HepG2 (cell line): ENCODE data around the gene GRAMD1A. TPM values are rescaled to one million over a fixed set of nuclear protein-coding genes. Genes with fewer than 3 reads are reported as not detected.

Source experiments
- ATAC-seq: fragments of 200-7000 bp; cut with Tn5 transposase; 3 replicates; pipeline ENCODE4 v1.9.1; 2020; ENCODE audit warnings: mild to moderate bottlenecking, moderate library complexity
- BruUV-seq: library from RNA; stranded (reverse); fragments of 400-500 nt; replicated peaks from 2 replicates; lab custom pipeline; 2021; lab: Mats Ljungman, UMichigan
- CTCF ChIA-PET: fragments of 300-600 bp; formaldehyde crosslinking; extraction: SDS; loops from one replicate; lab custom pipeline; 2021; ENCODE audit warnings: low total read pairs, inconsistent platforms, low intra/inter-chr PET ratio; lab: Yijun Ruan, JAX
- POLR2A ChIA-PET: fragments of 350-600 bp; sonication (Branson Sonifier 250); formaldehyde crosslinking; loops from one replicate; lab custom pipeline; 2020; ENCODE audit warnings: antibody characterized with exemption, inconsistent platforms; lab: Yijun Ruan, JAX
- DNase-seq: peaks from one replicate; pipeline ENCODE4 v3.0.0-alpha.2; 2015; ENCODE audit warnings: low spot score
- FAIRE-seq: peaks from 3 replicates; lab custom pipeline; 2011; peaks lifted over from hg19 to GRCh38; lab: Jason Lieb, UNC
- H2AFZ ChIP-seq: one replicate; pipeline ENCODE4 v1.6.1; 2011; ENCODE audit warnings: low read length, inconsistent platforms
- H3K27ac ChIP-seq: fragments of 300-600 bp; 3 replicates; pipeline ENCODE4 v1.8.0; 2011; ENCODE audit warnings: mixed run types, mild to moderate bottlenecking, mixed read lengths, low read length, inconsistent platforms; ENCODE audit not compliant: insufficient read depth; ENCODE audit errors: extremely low read length
- H3K27me3 ChIP-seq, 2 experiments: fragments of 200-600 bp in 1 of 2; 2 replicates in 1 of 2; 3 replicates in 1 of 2; pipeline versions ENCODE4 v1.6.0 to v1.8.0; 2011; ENCODE audit warnings: low read length in 2 of 2, mild to moderate bottlenecking in 2 of 2, moderate library complexity in 2 of 2, inconsistent platforms in 1 of 2; ENCODE audit not compliant: insufficient read depth in 2 of 2, control insufficient read depth in 1 of 2
- H3K36me3 ChIP-seq, 2 experiments: fragments of 200-600 bp in 1 of 2; replicated peaks in 1 of 2; 2 replicates in 1 of 2; 3 replicates in 1 of 2; pipeline versions ENCODE4 v1.5.1 to v1.8.0; 2011; ENCODE audit warnings: low read length in 2 of 2, inconsistent platforms in 1 of 2; ENCODE audit not compliant: insufficient read depth in 2 of 2, control insufficient read depth in 1 of 2
- H3K4me1 ChIP-seq: 2 replicates; pipeline ENCODE4 v1.5.1; 2012; ENCODE audit warnings: low read length, inconsistent platforms; ENCODE audit not compliant: insufficient read depth
- H3K4me2 ChIP-seq: 2 replicates; pipeline ENCODE4 v1.6.0; 2011; ENCODE audit warnings: low read depth, low read length, inconsistent platforms
- H3K4me3 ChIP-seq, 3 experiments: fragments of 200-600 bp in 1 of 3; sonication (generic), shearing (Covaris generic) in 1 of 3; replicated peaks in 1 of 3; 2 replicates each; pipeline ENCODE4 v1.5.1; 2011 to 2016; ENCODE audit warnings: low read length in 3 of 3, inconsistent platforms in 2 of 3, low read depth in 2 of 3, mild to moderate bottlenecking in 2 of 3, control low read depth in 1 of 3, mixed read lengths in 1 of 3; ENCODE audit not compliant: insufficient read depth in 1 of 3
- H3K79me2 ChIP-seq: one replicate; pipeline ENCODE4 v1.6.1; 2011; ENCODE audit warnings: low read length, inconsistent platforms; ENCODE audit not compliant: insufficient read depth
- H3K9ac ChIP-seq: 2 replicates; pipeline ENCODE4 v1.6.0; 2011; ENCODE audit warnings: mild to moderate bottlenecking, low read depth, low read length, inconsistent platforms; ENCODE audit not compliant: insufficient read depth
- H3K9me3 ChIP-seq: 2 replicates; pipeline ENCODE4 v1.5.1; 2012; ENCODE audit warnings: mild to moderate bottlenecking, low read length
- H4K20me1 ChIP-seq: 2 replicates; pipeline ENCODE4 v1.6.0; 2011; ENCODE audit warnings: inconsistent platforms, mild to moderate bottlenecking, low read length, moderate library complexity; ENCODE audit not compliant: insufficient read depth
- CSRNP1 ChIP-seq: sonication (generic); formaldehyde crosslinking; IDR thresholded peaks from 2 replicates; pipeline ENCODE4 v1.8.1; 2023; ENCODE audit warnings: mild to moderate bottlenecking, missing genetic modification reagents
- ELF4 ChIP-seq: sonication (generic); formaldehyde crosslinking; IDR thresholded peaks from 2 replicates; pipeline ENCODE4 v1.5.0; 2020; ENCODE audit warnings: missing genetic modification reagents, mild to moderate bottlenecking, moderate library complexity, borderline replicate concordance
- HDAC6 ChIP-seq: fragments of 200-600 bp; sonication (generic); IDR thresholded peaks from 2 replicates; pipeline ENCODE4 v1.7.0; 2017; ENCODE audit warnings: mild to moderate bottlenecking, antibody characterized with exemption, low read length, low read depth
- HNRNPK ChIP-seq: fragments of 200-400 bp; formaldehyde crosslinking; IDR thresholded peaks from 2 replicates; pipeline ENCODE4 v1.6.1; 2018; ENCODE audit warnings: low read length, low read depth, moderate library complexity, mild to moderate bottlenecking; ENCODE audit not compliant: poor library complexity, severe bottlenecking
- HOXA3 ChIP-seq: sonication (generic); formaldehyde crosslinking; IDR thresholded peaks from 2 replicates; pipeline ENCODE4 v1.5.0; 2020; ENCODE audit warnings: missing genetic modification reagents
- RARA ChIP-seq: IDR thresholded peaks from 2 replicates; pipeline ENCODE4 v1.6.1; 2016; ENCODE audit warnings: missing genetic modification reagents, missing compliant biosample characterization
- RXRA ChIP-seq: sonication (generic); formaldehyde crosslinking; IDR thresholded peaks from 2 replicates; pipeline ENCODE4 v1.5.1; 2020; ENCODE audit warnings: missing genetic modification reagents
- SIN3A ChIP-seq: IDR thresholded peaks from 2 replicates; pipeline ENCODE4 v1.6.1; 2011; ENCODE audit warnings: low read depth, mild to moderate bottlenecking, control low read depth, low read length, borderline replicate concordance
- SNRNP70 ChIP-seq: fragments of 200-400 bp; formaldehyde crosslinking; IDR thresholded peaks from 2 replicates; pipeline ENCODE4 v1.6.1; 2017; ENCODE audit warnings: mild to moderate bottlenecking, low read depth, low read length, moderate library complexity
- SP5 ChIP-seq: IDR thresholded peaks from 2 replicates; pipeline ENCODE4 v1.6.1; 2016; ENCODE audit warnings: low read depth, borderline replicate concordance
- ZBTB21 ChIP-seq: sonication (generic); formaldehyde crosslinking; IDR thresholded peaks from 2 replicates; pipeline ENCODE4 v1.4.0; 2020; ENCODE audit warnings: missing genetic modification reagents
- ZNF256 ChIP-seq: sonication (generic); formaldehyde crosslinking; conservative IDR thresholded peaks from 2 replicates; pipeline ENCODE4 v1.4.0; 2020; ENCODE audit warnings: missing genetic modification reagents
- ZNF280B ChIP-seq: sonication (generic); formaldehyde crosslinking; IDR thresholded peaks from 2 replicates; pipeline ENCODE4 v1.5.0; 2020; ENCODE audit warnings: missing genetic modification reagents, mild to moderate bottlenecking, borderline replicate concordance
- ZNF543 ChIP-seq: sonication (generic); formaldehyde crosslinking; IDR thresholded peaks from 2 replicates; pipeline ENCODE4 v1.4.0; 2020; ENCODE audit warnings: mild to moderate bottlenecking, missing genetic modification reagents
- ZNF629 ChIP-seq: sonication (generic); formaldehyde crosslinking; conservative IDR thresholded peaks from 2 replicates; pipeline ENCODE4 v1.5.0; 2020; ENCODE audit warnings: missing genetic modification reagents
- ZNF839 ChIP-seq: sonication (generic); formaldehyde crosslinking; IDR thresholded peaks from 2 replicates; pipeline ENCODE4 v1.4.0; 2020; ENCODE audit warnings: missing genetic modification reagents, mild to moderate bottlenecking, borderline replicate concordance
- WGBS: methylation state at CpG from one replicate; pipeline ENCODE4 v1.1.6; 2017; ENCODE audit warnings: low lambda C conversion rate; 5-methylcytosine and 5-hydroxymethylcytosine counted together
- in situ Hi-C: cut with HindIII; loops from 2 replicates; pipeline ENCODE4 v1.10.0; 2017; ENCODE audit warnings: low pct_unique_long_range_greater_than_20kb; ENCODE audit not compliant: extremely low pct_ligation_motif_present
- intact Hi-C: fragments of 100-400 bp; cut with micrococcal nuclease; formaldehyde crosslinking; loops from one replicate; pipeline ENCODE4 v1.10.0; 2022; ENCODE audit not compliant: unreplicated experiment
- polyA plus RNA-seq, 8 experiments: library from polyadenylated mRNA; depleted of rRNA in 3 of 8; stranded (reverse) in 7 of 8; unstranded in 1 of 8; fragments of >200 nt; fragmentation: Illumina TruSeq in 4 of 8; extraction: Trizol in 4 of 8; gene quantifications; 2 replicates each; pipeline versions ENCODE4 v1.2.1 to v1.2.3, GENCODE V29; 2011 to 2016; ENCODE audit warnings: low read depth in 4 of 8, missing spikeins in 1 of 8, mixed read lengths in 1 of 8; ENCODE audit not compliant: insufficient read depth in 1 of 8
- total RNA-seq, 5 experiments: library from RNA; depleted of rRNA; stranded (reverse); fragments of >200 nt; fragmentation: Illumina TruSeq; extraction: Trizol; gene quantifications; 2 replicates each; pipeline ENCODE4 v1.2.3, GENCODE V29; 2016; ENCODE audit warnings: low read depth in 1 of 5
- TF ChIP-seq, protein P1 (sequence below): sonication (generic); formaldehyde crosslinking; IDR thresholded peaks from 2 replicates; pipeline ENCODE4 v1.4.0; 2020; ENCODE audit warnings: missing genetic modification reagents

The GRAMD1A gene
- total and polyA plus RNA-seq, 2 of the 13 experiments (the other 11 are each of a cell fraction or from before 2014, with no cell fraction given), result 14.7 to 181 TPM

GRCh38 chr19:35031072-35031881 lies 31.2 kb downstream of the GRAMD1A start (continued):
- TF ChIP-seq ZNF629 (CRISPR knock-in tag) (no peak), HNRNPK (peak; percentile 43), ZNF280B (no peak)
- TF ChIP-seq, protein P1, sequence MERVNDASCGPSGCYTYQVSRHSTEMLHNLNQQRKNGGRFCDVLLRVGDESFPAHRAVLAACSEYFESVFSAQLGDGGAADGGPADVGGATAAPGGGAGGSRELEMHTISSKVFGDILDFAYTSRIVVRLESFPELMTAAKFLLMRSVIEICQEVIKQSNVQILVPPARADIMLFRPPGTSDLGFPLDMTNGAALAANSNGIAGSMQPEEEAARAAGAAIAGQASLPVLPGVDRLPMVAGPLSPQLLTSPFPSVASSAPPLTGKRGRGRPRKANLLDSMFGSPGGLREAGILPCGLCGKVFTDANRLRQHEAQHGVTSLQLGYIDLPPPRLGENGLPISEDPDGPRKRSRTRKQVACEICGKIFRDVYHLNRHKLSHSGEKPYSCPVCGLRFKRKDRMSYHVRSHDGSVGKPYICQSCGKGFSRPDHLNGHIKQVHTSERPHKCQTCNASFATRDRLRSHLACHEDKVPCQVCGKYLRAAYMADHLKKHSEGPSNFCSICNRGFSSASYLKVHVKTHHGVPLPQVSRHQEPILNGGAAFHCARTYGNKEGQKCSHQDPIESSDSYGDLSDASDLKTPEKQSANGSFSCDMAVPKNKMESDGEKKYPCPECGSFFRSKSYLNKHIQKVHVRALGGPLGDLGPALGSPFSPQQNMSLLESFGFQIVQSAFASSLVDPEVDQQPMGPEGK (CRISPR knock-in tag), result peak; percentile 42; the same call in 1 of the 2 replicates

DNA sequence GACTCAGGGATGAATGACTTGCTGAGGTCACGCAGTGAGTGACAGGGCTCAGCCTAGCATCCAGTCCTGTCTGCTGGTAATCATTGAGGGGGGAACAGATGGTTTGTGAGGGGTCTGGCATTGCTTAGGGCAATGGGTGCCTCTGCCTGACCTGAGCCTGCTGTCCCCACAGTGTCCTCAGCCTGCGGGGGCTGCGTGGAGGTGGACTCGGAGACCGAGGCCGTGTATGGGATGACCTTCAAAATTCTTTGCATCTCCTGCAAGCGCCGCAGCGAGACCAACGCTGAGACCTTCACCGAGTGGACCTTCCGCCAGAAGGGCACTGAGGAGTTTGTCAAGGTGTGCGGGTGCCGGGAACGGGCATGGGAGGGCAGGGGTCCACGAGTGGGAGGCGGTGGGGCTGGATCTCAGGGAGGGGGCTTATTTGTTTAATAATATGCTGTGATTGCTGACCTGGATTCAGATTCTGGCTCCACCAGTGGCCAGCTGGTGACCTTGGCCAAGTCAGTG lies 32.3 kb downstream of the GRAMD1A start:
- Histone ChIP-seq H3K4me3 (no peak overlapping the region), H2AFZ (no peak overlapping the region), H3K27ac (no peak overlapping the region), H3K36me3 (peaks cover 3 to 17% of the 10 kb centered on the region in 2 experiments; a peak in 2 of 5 replicates), H4K20me1 (no peaks in the 10 kb centered on the region), H3K79me2 (no peaks in the 10 kb centered on the region), H3K27me3 (peaks cover 0 to 4% of the 10 kb centered on the region in 2 experiments; a peak in 1 of 5 replicates), H3K9me3 (no peaks in the 10 kb centered on the region), H3K4me2 (no peak overlapping the region), H3K4me1 (peaks cover 38% of the 10 kb centered on the region), H3K9ac (no peak overlapping the region)
- ChIA-PET POLR2A (interaction anchor here (1.7 kb wide), 1 partner anchor 10 kb away, joined by 8 read pairs; the partner anchor contains the start of gene HPN), CTCF (no interaction called here)
- intact Hi-C loops, result no loop called here
- FAIRE-seq, result no peak
- TF ChIP-seq CSRNP1 (no peak), SNRNP70 (no peak), ELF4 (CRISPR knock-in tag) (no peak), RARA (CRISPR knock-in tag) (no peak), HOXA3 (CRISPR knock-in tag) (no peak), RXRA (CRISPR knock-in tag) (no peak), SIN3A (no peak), ZBTB21 (CRISPR knock-in tag) (no peak), HDAC6 (no peak), ZNF839 (no peak), ZNF543 (CRISPR knock-in tag) (no peak), SP5 (CRISPR knock-in tag) (no peak), ZNF256 (CRISPR knock-in tag) (no peak)
- no peak for ATAC-seq
- no peak for DNase-seq
- in situ Hi-C loops, result no loop called here
- BruUV-seq, result no TSS peak
- 93% methylated on average over 17 of the region's 17 CpGs for WGBS
